ENCODE data around the gene DOK3.

The DOK3 gene, protein sequence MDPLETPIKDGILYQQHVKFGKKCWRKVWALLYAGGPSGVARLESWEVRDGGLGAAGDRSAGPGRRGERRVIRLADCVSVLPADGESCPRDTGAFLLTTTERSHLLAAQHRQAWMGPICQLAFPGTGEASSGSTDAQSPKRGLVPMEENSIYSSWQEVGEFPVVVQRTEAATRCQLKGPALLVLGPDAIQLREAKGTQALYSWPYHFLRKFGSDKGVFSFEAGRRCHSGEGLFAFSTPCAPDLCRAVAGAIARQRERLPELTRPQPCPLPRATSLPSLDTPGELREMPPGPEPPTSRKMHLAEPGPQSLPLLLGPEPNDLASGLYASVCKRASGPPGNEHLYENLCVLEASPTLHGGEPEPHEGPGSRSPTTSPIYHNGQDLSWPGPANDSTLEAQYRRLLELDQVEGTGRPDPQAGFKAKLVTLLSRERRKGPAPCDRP

DNA sequence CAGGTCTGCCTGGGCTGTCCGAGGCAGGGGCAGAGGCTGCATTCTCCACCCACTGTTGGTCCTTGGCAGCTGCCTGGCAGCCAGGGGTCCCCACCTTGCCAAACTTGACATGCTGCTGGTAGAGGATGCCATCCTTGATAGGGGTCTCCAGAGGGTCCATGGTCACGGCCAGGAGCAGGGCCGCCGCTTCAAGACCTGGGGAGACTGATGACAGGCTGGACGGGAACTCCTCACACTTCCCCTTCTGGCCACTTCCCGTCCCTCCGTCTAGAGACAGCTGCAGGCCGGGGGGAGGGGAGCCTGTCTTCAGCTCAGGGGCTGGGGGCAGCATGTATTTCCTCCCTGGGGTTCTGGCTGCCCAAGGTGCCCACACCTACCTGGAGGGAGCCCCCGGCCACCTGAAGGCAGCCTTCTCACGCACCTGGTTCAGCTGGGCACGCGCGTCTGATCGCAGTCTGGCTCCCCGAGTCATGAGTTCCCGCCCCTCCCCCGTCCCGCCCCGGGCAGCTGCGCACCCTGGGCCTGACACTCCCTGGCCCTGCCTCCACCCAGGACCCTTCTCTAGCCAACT lies at the start of gene DOK3:
Gene DOK3 (minus strand): TSS at position 446 of the 571 bp plus-strand sequence. CDS start 286 bp downstream, at position 160.
- no peak for DNase-seq (ENCODE audit: extremely low read depth, low read depth)
- TF ChIP-seq, protein P1, sequence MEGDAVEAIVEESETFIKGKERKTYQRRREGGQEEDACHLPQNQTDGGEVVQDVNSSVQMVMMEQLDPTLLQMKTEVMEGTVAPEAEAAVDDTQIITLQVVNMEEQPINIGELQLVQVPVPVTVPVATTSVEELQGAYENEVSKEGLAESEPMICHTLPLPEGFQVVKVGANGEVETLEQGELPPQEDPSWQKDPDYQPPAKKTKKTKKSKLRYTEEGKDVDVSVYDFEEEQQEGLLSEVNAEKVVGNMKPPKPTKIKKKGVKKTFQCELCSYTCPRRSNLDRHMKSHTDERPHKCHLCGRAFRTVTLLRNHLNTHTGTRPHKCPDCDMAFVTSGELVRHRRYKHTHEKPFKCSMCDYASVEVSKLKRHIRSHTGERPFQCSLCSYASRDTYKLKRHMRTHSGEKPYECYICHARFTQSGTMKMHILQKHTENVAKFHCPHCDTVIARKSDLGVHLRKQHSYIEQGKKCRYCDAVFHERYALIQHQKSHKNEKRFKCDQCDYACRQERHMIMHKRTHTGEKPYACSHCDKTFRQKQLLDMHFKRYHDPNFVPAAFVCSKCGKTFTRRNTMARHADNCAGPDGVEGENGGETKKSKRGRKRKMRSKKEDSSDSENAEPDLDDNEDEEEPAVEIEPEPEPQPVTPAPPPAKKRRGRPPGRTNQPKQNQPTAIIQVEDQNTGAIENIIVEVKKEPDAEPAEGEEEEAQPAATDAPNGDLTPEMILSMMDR (IDR thresholded peaks at IDR 0.05; ENCODE audit: low read depth, low read length, missing control alignments) = no peak
- H3K4me3 ChIP-seq (replicated peaks; ENCODE audit: low read depth, low read length) = no peak within 1 kb of the TSS

DNA sequence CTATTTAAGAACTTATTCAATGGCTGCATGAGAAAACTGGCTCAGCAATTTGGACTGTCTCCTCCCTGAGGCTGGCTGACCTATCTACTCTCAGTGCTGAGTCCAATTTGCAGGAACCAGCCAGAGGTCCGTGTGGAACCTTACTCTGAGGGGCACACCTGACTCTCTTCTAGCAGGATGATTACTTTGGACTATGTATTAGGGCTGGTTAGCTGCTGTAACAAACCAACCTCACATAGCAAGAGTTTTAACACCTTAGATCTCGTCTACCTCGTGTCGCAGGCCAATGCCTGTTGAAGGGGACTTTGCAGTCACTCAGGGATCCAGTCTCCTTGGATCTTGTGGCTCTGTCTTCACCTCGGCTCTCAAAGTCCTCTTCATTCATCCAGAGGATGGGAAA lies 48.2 kb upstream of the DOK3 start:
- no peak for DNase-seq (ENCODE audit: extremely low read depth, low read depth)
- H3K4me3 ChIP-seq (replicated peaks; ENCODE audit: low read depth, low read length) = no peak overlapping the region
- TF ChIP-seq, protein P1 (IDR thresholded peaks at IDR 0.05; ENCODE audit: low read depth, low read length, missing control alignments) = no peak

DNA sequence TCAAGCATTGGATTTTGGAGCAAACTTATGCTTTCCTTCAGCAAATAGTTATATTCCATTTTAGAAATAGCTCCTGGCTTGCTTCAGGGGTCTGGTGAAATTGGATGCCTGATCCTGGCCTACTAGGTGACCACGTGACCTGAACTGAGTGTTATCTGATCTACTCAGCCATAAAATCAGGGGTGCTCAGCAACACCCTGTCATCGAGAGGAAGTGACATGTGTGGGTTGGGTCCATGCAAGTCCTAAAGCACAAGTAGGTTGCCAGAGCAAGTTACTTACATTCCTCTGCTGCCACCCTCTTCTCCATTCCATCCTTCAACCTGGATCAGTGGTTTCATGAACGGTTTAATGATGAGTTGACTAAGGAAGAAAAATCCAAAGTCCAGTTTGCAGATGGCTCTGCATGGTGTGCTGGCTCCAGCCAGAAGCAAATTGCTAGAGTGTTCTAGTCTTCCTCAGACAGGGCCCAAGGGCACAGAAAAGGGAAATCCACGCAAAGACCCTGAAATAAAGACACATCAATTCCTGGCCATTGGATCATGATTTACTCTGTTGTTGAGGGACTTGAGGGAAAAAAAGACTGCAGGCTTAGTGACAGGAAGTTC lies 47.5 kb upstream of the DOK3 start:
- peak; percentile 68 for DNase-seq (ENCODE audit: extremely low read depth, low read depth)
- TF ChIP-seq, protein P1 (IDR thresholded peaks at IDR 0.05; ENCODE audit: low read depth, low read length, missing control alignments) = no peak
- no peak overlapping the region for H3K4me3 ChIP-seq (replicated peaks; ENCODE audit: low read depth, low read length)

DNA sequence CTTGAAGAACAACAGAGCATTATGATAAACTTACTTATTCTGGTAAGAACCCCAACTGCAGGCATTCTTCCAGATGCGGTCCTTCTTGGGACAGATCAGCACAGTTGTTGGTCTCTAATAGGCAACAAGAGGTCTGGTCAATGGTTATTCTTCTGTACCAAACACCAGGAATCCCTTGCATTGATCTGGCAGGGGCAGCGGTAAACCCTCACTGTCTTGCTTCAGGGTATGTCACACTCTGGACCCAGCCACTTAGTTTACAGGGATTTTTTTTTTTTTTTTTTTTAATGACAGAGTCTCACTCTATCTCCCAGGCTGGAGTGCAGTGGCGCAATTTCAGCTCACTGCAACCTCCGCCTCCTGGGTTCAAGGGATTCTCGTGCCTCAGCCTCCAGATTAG lies 46.0 kb upstream of the DOK3 start:
- no peak overlapping the region for H3K4me3 ChIP-seq (replicated peaks; ENCODE audit: low read depth, low read length)
- TF ChIP-seq, protein P1 (IDR thresholded peaks at IDR 0.05; ENCODE audit: low read depth, low read length, missing control alignments) = no peak
- no peak for DNase-seq (ENCODE audit: extremely low read depth, low read depth)

DNA sequence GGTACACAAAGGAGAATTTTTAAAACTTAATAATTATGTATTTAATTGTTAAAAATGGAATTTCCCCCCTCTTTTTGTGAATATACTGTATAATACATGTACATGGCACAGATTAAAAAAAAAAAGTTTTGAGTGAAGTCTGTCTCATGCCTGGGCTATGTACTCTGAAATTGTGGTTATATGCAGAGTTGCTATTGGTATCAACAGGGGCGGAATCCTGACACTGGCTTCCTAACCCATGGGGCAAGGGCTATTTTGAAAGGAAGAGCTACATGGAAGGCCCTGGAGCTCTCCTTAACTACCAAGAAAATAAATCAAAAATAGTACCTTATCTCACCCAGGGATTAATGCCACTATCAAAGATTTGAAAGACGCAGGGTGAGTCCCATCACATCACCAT lies 45.6 kb upstream of the DOK3 start:
- peak overlapping the region; percentile 82 for H3K4me3 ChIP-seq (replicated peaks; ENCODE audit: low read depth, low read length)
- no peak for DNase-seq (ENCODE audit: extremely low read depth, low read depth)
- TF ChIP-seq, protein P1 (IDR thresholded peaks at IDR 0.05; ENCODE audit: low read depth, low read length, missing control alignments) = no peak

DNA sequence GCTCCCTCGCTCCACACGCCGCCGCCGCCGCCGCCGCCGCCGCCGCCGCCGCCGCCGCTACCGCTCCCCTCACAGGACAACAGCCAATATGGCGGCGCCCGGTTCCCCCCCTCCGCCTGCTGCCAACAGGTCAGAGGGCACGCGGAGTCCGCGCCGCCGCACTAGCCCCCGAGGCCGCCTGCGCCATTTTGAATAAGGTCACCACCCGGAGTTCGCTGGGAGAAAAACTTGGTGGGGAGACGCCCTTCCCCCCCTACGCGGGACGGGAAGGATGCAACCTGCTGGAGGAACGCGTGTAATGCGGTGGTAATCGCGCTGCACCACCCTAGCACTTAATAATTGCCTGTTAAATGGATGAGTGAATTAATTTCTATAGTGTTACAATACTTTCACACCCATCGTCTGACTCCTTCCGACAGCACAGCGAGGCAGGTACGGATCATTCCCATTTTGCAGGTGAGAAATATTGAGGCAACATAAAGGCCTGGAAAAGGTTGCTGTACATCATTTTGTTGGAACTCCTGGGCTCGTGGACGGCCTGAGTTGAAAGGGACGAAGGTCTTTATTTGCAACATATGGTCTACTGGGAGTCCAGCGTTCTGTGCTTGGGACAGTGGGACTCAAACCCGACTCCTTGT lies 45.0 kb upstream of the DOK3 start, which contains the start of gene FAM193B:
Gene FAM193B (minus strand): TSS at position 90 of the 638 bp plus-strand sequence. CDS start 105 bp downstream, outside the sequence.
- TF ChIP-seq, protein P1 (IDR thresholded peaks at IDR 0.05; ENCODE audit: low read depth, low read length, missing control alignments) = no peak
- H3K4me3 ChIP-seq (replicated peaks; ENCODE audit: low read depth, low read length) = peak within 1 kb of the TSS; percentile 82
- peak; percentile 70 for DNase-seq (ENCODE audit: extremely low read depth, low read depth)

All from HFF-Myc (cell line).